ENCODE data around the gene TBL1X.

DNA sequence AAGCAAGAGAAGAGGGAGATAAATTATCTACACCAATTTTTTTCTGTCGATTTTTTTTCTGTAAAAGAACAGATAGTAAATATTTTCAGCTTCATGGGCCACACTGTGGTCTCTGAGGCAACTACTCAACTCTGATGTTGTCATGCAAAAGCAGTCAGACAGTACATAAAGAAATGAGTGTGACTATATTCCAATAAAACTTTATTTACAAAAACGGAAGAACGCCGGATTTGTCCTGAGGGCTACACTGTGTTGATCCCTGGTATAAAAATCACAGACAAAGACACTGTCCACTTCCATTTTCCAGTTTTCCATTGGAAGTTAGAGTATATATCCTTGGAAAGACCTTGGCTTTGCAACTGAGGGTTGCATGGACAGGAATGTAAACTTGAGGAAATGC, 282.8 kb downstream of the TBL1X start:
- TF ChIP-seq POLR2A (IDR thresholded peaks at IDR 0.05; ENCODE audit: low read length) (no peak), GATA1 (IDR thresholded peaks at IDR 0.05; ENCODE audit: low read depth, low read length) (no peak)
